HG02588 (cell line): ENCODE measurements around the gene USB1.
A peak's percentile ranks its signal among the peaks of the same experiment; 100 is the strongest.

Experiments
- ATAC-seq: cut with Tn5 transposase; IDR thresholded peaks from one replicate; pipeline ENCODE4 v1.9.1; 2021; ENCODE audit warnings: mild to moderate bottlenecking, moderate library complexity; ENCODE audit not compliant: unreplicated experiment

USB1 gene

DNA sequence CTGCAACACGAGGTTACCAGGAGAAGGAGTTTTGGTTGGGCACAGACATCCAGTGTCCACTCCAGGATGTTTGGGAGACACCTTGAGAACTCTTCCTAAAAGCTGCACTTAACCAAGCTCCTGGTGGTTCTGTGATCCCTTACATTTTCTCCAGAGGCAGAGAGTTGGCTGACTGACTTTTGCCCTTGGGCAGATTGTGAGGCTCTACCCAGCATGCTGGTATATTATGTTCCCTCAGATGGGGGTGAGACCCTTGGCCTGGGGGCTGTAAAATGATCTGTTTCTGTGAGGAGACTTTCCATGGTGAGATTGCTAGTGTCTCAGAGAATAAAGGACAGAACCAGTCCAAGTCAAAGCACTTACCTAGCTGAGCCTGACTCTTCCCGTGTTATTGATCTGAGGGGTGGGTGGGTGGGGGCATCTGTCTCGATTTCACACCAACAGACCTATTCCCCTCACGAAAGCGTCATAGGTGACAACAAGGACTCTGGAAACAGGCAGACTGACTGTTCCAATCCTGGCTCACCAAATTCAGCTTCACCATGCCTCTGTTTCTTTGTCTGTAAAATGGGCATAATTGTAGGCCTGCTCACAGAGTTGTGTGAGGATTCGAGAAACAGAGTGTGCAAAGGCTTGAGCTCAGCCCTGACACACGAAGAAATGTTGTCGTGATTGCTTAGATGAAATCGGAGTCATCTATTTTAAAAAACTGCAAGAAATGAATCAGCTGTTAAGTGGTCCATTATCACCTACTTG, 12.2 kb downstream of the USB1 start:
- no peak for ATAC-seq

DNA sequence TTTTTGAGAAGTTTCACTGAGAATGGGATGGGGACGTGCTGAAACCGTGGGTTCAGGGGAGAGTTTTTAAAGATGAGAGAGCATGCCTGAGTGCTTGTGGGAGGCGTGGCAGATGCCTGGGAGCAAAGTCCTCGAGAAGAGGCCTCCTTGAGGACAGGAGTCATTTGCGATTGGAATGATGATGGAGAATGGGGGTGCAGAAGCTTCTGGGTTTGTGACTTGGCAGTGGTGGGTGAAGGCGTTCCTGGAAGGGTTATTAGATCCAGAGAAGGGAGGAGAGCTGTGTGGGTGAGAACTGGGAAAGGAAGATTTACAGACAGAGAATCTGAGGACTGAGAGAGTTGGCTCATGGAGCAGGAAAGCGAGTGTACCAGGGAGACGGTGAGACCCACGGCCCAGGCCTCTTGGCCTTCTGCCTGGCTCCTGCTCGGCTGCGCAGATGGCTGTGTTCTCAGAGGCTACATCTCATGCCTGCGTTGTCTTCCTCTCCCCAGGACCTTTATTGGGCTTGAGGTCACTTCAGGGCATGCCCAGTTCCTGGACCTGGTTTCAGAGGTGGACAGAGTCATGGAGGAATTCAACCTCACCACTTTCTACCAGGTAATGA, 15.7 kb downstream of the USB1 start:
- no peak for ATAC-seq

DNA sequence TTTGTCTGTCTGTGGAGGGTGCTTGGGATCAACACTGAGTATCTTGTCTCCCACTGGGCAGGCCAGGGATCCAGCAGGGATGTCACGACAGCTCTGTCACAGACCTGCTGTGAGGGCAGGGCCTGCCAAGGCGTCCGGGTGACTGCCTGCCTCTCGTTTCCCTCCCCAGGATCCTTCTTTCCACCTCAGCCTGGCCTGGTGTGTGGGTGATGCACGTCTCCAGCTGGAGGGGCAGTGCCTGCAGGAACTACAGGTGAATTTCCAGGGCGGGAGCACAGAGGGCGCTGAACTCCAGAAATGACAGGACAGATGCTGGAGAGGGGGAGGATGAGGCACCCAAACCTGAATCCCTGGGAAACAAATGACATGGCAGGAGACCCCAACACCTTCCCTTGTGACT, 17.6 kb downstream of the USB1 start:
- no peak for ATAC-seq

DNA sequence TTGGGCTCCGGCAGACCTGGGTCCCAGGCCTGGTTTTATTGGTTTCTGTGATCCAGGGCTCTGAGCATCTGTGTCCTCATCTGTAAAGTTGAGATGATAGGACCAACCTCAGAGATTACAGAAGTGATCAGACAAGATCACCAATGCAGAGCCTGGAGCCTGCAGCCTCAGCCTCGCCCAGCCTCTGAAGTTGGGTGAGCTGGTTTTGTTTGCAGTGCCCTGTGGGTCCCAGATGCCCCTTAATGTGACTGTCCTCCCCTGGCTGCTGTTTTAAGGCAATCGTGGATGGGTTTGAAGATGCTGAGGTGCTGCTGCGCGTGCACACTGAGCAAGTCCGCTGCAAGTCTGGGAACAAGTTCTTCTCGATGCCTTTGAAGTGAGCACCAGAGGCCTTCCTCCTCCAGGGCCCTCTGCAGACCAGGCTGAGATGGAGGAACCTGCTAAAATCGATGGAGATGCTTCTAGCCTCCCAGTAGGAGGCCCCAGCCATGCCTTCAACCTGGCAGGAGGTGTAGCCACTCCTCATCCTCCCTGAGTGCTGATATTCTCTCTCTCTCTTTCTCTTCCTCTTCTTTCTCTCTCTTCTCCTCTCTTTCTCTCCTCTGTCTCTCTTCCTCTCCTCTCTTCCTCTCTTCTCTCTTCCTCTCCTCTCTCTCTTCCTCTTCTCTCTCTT, 18.8 kb downstream of the USB1 start:
- ATAC-seq, result no peak

DNA sequence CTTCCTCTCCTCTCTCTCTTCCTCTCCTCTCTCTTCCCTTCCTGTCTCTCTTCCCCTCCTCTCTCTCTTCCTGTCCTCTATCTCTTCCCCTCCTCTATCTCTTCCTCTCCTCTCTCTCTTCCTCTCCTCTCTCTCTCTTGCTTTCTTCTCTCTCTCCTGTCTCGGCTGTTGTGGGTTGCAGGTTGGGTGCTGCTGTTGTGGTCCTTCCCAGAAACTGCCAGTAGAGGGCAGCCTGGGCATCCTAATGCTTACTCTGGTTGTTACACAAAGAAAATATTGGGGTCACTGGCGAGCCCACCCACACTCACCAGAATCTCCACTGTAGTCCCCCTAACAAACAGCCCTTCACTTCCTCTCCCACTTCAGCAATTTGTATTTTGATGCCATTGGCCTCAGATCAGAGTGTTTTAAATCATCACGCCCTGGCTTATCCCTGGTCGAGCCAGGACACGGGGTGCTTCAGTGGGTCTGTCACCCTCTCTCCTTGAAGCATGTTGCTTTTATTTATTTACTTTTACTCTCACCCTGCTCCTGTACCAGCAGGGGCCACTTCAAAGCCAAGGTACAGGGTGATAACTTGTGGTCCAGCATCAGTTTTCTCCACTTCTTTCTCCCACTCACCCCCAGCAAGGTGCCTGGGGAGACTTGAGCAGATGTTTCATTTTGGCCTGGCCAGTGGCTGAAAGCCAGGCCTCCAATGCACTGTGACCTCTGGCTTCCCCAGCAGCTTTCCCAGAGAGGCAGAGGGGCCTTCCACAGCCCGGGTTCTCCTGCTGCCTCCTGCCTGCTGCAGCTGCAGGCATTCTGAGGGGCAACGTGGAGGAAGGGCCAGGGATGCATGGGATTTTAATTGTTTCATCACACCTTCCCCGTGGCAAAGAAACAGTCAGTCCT, 19.7 kb downstream of the USB1 start:
- no peak for ATAC-seq

DNA sequence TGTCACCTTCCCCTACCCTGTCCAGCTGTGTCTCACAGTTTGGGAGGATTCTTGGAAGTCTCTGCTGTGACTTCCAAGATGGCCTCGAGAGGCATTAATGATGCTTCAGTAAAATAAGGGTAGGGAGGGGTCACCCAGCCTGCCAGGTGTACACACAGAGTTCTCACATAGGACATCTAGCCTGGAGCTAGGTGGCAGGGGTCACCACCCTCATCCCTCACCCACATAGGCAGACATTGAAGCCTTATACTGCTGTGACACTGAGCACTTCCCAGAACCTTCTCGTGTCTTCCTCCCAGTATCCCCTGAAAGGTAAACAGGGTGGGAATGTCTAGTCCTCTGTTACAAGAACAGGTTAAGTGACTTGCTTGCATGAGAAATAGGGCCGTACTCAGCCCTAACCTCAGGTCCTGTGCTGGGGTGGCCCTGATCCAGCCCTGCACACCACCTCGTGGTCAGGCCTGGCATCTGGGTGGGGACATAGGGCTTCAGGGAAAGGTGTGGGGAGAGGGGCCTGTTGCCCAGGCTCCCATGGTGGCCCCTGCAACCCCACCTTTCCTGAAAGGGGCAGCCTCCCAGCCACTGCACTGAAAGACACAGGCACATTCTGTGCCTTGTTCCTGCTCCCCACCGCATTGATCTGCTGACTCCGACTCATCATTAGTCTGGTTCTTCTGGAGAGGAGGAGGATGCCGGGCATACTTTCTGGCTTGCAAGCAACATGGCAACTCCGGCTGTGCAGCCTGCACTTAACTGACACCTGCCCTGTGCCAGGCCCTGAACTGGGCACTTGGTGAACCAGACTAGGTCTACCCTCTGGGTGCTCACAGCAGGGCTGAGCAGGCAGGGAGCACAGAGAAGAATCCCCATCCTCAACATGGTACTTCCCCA, 20.7 kb downstream of the USB1 start:
- no peak for ATAC-seq

DNA sequence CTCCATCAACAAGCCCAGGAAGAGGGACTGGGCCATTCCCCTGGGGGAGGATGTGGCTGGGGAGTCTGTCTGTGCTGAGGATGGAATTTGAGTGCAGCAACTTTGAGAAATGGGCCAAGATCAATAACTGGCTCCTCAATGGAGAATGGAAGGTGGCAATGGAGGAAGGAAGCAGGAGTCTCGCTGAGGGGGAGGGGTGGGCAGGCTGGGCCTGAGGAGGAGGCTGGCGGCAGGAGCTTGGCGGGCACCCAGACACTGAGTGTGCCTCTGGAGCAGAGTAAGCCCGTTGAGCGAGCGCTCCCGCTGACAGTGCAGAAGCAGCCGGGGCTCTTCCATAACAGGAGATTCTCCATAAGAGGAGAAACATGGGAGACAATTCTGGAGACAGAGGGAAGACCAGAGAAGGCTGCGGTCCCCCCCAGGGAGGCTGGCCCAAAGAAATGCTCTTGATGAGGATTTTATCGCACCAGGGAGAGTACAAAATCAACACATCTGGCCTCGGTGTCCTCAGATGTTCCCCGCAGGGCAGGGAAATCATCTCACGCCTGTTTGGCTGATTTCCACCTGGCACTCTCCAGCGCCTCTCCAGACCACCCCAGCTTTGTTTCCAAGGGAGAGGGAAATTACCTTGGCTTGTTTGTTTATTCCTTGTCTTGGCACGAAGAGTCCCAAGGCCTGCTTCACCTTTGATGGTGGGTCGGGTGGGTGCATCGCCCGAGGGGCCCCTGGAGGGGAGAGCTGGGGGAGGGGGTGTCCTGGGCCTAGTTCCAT, 21.6 kb downstream of the USB1 start:
- ATAC-seq, result no peak

DNA sequence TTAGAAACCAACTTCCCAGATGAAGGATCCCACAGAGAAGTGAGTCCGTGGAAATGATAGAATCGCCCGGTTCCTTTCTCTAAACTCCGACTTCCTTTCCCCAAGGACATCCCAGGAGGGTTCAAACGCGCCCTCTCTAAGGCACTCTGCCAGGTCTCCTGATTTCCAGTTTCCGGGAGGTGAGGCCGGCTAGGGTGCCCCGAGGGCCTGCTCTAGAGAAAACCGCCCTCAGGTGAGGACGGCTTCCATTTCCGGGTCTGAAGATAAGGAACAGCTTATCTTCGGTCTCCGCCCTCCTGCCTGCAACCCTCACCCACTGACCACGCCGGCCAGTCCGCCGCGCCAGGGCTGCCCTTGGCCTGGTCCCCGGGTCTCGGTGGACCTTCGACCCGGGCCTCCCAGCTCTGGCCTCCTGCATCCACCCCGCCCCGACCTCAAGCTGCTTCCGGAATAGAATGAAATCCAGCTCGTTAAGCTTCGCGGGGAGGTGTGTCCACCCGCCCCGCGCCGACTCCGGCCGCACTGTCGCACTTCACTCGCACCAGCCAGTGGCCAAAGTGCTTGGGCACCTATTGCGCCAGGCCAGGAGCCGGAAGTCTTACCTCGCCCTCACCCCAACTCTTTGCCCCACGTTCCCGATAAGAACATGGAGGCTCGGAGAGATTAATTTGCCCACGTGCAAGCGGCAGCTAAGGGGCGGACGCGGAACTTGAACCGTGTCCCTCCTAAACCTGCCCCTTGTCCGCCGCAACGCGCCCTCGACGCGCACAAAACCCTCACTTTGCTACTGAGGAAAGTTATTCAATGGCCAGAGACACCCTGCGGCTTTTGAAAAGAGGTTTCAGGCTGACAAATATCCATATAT, 23.5 kb downstream of the USB1 start:
- no peak for ATAC-seq

DNA sequence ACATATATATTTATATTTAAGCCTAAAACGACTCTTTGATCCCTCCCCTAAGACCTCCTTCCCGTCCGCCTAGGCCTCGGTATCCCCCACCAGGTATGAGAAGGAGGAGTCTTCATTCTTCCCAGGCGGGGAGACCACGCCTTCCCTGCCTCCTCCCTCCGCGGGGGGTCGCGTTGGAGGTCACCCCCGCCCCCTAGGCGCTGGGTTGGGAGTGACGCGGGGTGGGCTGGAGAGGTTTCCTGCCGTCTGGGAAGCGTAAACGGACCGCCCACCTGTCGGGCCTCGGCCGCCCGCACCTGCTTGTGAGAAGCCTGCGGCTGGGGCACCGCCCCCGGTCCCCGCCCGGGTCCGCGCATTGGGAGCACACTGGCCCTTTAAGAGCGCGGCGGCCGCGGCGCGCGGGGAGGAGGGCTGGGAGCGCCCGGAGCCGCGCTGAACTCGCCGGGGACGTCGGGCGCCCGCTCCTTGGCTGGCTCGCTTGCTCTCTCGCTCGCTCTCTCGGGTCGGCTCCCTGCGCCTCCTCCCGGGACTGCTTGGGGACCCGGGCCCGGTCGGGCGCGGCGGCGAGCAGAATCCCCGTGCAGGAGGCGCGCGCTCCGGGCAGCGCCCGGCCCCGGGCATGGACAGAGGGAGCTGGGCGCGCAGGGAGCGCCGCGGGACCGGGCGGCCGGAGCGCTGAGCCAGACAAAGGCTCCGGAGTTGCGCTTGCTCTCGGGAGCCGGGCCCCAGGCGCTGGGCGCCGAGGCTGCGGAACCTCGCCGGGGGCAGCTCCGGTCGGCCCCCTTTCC, 24.3 kb downstream of the USB1 start, which contains the start of gene MMP15:
MMP15 (plus strand) TSS at position 404 of the 788 bp plus-strand sequence. CDS start 597 bp downstream, outside the sequence.
- peak; percentile 50 for ATAC-seq

DNA sequence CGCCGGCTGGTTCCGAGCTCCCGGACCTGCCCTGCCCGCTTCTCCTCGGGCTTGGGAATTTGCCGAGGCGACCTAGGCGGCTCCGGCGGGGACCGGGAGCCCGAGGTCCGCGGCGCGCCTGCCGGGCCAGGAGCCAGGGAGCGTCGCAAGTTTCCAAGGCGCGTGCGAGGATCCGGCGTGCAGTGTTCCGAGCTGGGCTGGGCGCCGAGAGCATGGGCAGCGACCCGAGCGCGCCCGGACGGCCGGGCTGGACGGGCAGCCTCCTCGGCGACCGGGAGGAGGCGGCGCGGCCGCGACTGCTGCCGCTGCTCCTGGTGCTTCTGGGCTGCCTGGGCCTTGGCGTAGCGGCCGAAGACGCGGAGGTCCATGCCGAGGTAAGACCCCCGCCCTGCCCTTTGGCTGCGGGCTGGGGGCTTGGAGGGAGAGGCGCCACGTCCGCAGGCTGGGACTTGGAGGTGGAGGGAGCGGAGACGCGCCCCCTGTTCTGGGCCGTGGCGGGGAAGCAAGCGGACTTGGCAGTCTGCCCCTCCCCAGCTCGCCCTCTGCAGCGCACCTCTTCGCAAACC, 25.0 kb downstream of the USB1 start:
- peak; percentile 9 for ATAC-seq

DNA sequence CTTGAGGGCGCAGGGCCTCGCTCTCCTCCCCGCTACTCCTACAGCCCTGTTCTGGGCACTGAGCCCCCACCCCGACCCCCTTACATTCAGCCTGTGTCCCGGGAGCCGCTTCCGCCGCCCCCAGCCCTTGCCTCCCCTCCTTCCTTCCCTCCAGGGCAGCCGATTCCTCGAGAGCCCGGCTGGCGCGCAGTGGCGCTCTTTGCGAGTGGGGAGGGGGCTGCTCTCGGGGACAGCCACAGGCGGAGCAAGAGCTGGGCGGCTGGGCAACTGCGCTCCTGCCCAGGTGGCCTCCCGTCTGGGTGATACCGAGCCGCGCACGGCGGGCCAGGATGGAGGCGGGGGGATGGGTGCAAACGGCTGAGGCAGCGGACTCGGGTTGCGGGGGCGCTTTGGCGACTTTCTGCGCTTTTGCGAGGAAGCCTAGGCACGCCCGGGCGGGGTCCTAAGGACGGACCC, 25.5 kb downstream of the USB1 start:
- no peak for ATAC-seq

DNA sequence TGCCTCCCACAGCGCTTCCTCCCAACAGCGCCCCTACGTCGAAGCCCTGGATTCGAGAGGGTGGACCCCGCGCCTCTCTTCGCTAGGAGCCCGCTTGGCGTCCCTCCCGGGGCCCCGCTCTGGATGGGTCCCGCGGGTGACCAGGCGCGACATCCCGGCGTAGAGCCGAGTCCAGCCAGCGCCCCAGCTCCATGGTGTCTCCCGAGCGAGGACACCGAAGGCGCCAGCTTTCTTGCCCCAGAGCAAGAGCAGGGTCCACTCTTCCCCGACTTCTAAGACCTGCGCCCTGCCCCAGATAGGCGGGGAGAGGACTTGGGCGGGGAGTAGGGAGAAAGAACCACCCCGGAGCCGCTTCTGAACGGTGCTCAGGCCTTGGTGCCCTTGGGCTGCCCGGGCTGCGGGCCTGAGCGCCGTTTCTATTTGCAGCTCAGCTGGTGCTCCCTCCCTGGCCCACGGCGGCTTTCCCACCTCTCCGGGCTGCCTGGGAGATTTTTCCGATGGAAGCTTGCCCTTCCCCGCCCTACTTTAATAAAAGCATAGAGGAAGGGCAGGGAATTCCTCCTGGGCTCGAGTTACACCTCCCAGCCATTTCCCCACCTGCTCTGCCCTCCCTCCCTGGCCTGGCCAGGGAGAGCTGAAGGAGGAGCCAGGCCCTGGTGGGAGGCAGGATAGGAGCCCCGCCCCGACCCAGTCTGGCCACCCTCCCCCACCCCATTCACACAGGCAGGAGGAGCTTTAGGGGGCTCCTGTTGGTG, 26.1 kb downstream of the USB1 start:
- ATAC-seq, result no peak

DNA sequence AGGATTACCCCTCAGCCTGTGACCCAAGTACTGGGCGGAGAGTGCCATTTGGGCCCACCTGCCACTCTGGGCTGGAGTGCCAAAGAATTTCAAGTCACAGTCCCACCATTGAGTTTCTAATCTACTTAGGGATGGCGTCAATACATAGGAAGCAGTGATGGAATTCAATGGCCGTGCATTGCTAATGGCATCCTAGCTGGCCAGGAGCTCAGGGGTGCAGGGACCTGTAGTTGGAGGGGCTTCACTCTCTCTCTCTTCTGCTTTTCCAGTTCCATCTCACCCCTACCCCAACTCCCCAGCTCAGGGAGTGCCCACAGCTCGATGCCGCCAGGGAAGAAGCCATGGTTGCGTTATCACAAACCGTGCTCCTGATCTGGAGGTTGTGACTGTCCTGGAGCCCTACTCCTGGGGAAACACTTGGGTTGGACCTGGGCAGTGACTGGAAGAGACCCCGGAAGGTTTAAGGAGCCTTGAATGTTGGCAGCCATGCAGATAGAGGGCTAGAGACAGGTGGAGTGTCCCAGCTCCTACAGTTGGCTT, 26.8 kb downstream of the USB1 start:
- no peak for ATAC-seq

DNA sequence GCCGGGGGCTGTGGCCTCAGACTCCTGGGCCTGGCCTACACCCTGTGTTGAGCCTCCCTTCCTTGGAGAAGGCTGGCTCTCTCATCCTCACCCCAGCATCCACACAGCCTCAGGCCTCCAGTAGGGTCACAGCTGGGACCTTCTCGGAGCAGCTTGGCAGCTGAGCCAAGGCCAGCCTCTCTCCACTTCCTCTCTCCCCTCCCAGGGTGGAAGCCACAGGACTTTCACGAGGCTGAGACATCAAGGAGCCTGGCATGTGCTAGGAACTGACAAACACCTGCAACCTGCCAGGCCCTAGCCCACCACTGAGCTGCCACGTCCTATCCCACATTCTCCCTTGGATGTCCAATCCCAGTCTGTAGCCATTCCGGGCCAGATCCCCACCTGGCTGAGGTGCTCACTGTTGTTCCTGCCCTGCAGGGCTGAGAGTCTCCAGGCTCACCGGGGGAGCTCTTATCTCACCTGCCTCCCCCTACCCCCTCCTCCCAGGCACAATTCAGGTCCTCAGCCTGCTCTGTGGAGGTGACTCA, 27.4 kb downstream of the USB1 start:
- no peak for ATAC-seq

DNA sequence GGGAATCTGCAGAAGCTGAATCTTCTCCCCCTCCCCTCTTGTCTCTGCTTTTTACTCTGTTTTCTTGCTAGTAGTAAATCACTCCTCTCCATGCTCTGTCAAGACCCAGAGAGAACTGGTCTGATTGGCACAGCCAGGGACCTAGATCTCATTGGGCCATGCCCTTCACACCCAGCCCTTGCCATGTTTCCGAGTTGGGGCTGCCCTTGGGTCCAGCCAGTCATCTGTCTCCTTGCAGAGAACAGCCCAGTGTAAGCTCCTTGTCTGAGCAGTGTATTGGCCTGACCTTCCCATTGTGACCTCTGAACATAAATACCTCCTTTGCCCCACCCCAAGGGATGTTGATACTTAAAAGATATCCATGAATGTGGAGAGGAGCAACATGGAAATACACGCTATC, 28.2 kb downstream of the USB1 start:
- ATAC-seq, result no peak
